ENCODE measurements around the gene PPP3R1. TPM values are rescaled to one million over a fixed set of nuclear protein-coding genes. Genes with fewer than 3 reads are reported as not detected.

PPP3R1 gene
- total RNA-seq, 1 experiment from 2014 or later: 74.2 TPM

DNA sequence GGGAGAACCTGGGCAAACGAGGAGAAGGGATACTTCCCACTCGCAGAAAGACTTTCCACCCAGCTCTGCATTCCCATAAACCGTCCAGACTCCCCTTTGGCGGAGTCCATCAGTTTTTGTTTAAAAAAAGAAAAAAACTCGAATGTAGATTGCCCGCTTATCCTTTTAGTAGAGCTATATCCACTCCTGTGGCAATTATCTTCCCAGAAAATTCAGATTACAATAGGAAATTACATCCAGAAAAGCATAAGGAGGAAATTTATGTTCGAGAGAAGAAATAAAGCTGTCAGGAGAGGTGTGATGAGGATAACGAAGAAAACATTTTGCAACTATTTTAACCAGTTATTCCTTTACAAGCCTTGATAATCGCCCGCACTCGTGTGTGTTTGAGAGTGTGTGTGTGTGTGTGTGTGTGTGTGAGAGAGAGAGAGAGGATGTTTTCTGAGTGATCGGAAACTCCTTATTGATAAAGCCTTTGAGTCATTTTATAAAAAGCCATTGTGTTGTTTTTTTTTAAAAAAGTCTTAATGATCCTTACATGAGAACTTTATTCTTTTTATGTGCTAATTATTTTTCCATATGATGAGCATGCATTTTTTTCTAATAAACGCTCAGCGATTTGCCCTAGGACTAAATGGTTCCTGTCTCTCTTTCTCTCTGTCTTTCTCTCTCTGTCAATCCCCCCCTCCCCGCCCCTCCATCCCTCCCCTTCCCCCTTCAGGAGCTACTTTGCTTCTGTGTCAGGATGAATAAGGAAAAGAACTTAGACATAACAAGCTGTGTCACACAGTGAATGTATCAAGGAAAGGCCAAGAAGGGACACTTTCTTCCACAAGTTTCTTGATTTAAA lies 1.1 kb upstream of the PPP3R1 start:
- no peak overlapping the region for H3K27ac ChIP-seq (ENCODE audit: insufficient read length, low read depth, low read length)
- H3K23me2 ChIP-seq (ENCODE audit: insufficient read length, low read depth, low read length, poor library complexity, severe bottlenecking): peaks cover 12% of the 10 kb centered on the region
- H3K9ac ChIP-seq (ENCODE audit: extremely low read depth, insufficient read length, low read length): peak overlapping the region; percentile 90
- H2BK12ac ChIP-seq (ENCODE audit: insufficient read length, low read depth, low read length): no peak overlapping the region
- H3K9me3 ChIP-seq (ENCODE audit: control insufficient read depth, low read depth, low read length): no peaks in the 10 kb centered on the region
- DNase-seq: no peak
- H4K5ac ChIP-seq (ENCODE audit: insufficient read length, low read depth, low read length): no peak overlapping the region
- H3K18ac ChIP-seq (ENCODE audit: insufficient read length, low read depth, low read length): peak overlapping the region; percentile 81
- no peak overlapping the region for H2BK20ac ChIP-seq (ENCODE audit: low read depth, low read length, poor library complexity, severe bottlenecking)
- no peak overlapping the region for H2BK5ac ChIP-seq (ENCODE audit: insufficient read length, low read length)
- Mint-ChIP-seq H3K27ac (peak overlapping the region; percentile 94 to 98 (median 97)), H3K27me3 (ENCODE audit: low read depth) (no peaks in the 10 kb centered on the region), H3K4me3 (peak overlapping the region; percentile 95 to 97), H3K36me3 (ENCODE audit: insufficient read depth in 1 of 3, low read depth in 3 of 3) (peaks cover 0 to 5% (median 2%) of the 10 kb centered on the region in 3 experiments; a peak in 2 of 7 replicates), H3K9me3 (peaks cover 0 to 3% of the 10 kb centered on the region in 2 experiments; a peak in 1 of 5 replicates), H3K4me1 (peaks cover 25 to 27% of the 10 kb centered on the region in 2 experiments)
- H3K4me1 ChIP-seq (ENCODE audit: insufficient read depth, low read length): peaks cover 2% of the 10 kb centered on the region; the same call in 1 of the 2 replicates
- no peaks in the 10 kb centered on the region for H4K20me1 ChIP-seq (ENCODE audit: control insufficient read depth, insufficient read depth, insufficient read length)
- H2AK5ac ChIP-seq (ENCODE audit: insufficient read length, low read length): no peak overlapping the region
- H3K27me3 ChIP-seq (ENCODE audit: insufficient read depth, low read length): no peaks in the 10 kb centered on the region
- H2BK15ac ChIP-seq (ENCODE audit: low read depth, low read length): no peak overlapping the region
- TF ChIP-seq CTCF (conservative IDR thresholded peaks at IDR 0.05): no peak
- H3T11ph ChIP-seq (ENCODE audit: low read length): no peak overlapping the region
- no peak overlapping the region; the same call in 1 of the 2 replicates for H3K14ac ChIP-seq (ENCODE audit: insufficient read depth, low read length)
- no peak overlapping the region for H2BK120ac ChIP-seq (ENCODE audit: low read depth, low read length, poor library complexity, severe bottlenecking)
- H3K4me2 ChIP-seq (ENCODE audit: insufficient read depth, insufficient read length, low read length): peak overlapping the region; percentile 81
- H4K91ac ChIP-seq (ENCODE audit: insufficient read length, low read depth, low read length): no peak overlapping the region
- H4K8ac ChIP-seq (replicated peaks; ENCODE audit: insufficient read length, low read depth, low read length): no peak overlapping the region
- H3K79me2 ChIP-seq (ENCODE audit: insufficient read depth, low read length): peaks cover 20% of the 10 kb centered on the region
- no peak overlapping the region for H3K56ac ChIP-seq (ENCODE audit: insufficient read length, low read depth, low read length)
- no peaks in the 10 kb centered on the region for H3K79me1 ChIP-seq (ENCODE audit: insufficient read depth, low read depth, low read length, poor library complexity, severe bottlenecking)
- no peak overlapping the region for H2AFZ ChIP-seq (ENCODE audit: low read length)
- no peak overlapping the region for H3K4ac ChIP-seq (ENCODE audit: low read depth, low read length)
- no CpG with 5 or more reads among the region's 15 CpGs for WGBS (ENCODE audit: extremely low coverage, insufficient read length, low lambda C conversion rate)
- no peak overlapping the region for H3K23ac ChIP-seq (ENCODE audit: insufficient read length, low read depth, low read length)

Data from H9 (cell line).